ENCODE measurements around the gene TBC1D17. TPM values are rescaled to one million over a fixed set of nuclear protein-coding genes. Genes with fewer than 3 reads are reported as not detected.

Gene TBC1D17
- total RNA-seq: 15.8 TPM

- peak; percentile 81 for ATAC-seq
Measured at GRCh38 chr19:49877020-49877878, at the start of gene TBC1D17, which contains the start of gene AKT1S1. TSS of gene TBC1D17 (plus strand) at chr19:49877702. CDS start at chr19:49877724, 22 bp downstream. TSS of gene AKT1S1 (minus strand) at chr19:49877355. CDS start at chr19:49873295, 4,060 bp downstream.

GRCh38 chr19:49829200-49829599 is 48.3 kb upstream of the TBC1D17 start:
- no peak for ATAC-seq

- no peak for ATAC-seq
Measured at GRCh38 chr19:49829721-49830120, 47.8 kb upstream of the TBC1D17 start.

GRCh38 chr19:49830766-49831165 is 46.7 kb upstream of the TBC1D17 start:
- ATAC-seq: no peak

GRCh38 chr19:49831592-49831991 is 45.9 kb upstream of the TBC1D17 start:
- ATAC-seq: no peak

- ATAC-seq: no peak
Measured at GRCh38 chr19:49832556-49832955, 44.9 kb upstream of the TBC1D17 start.

- no peak for ATAC-seq
Measured at GRCh38 chr19:49833599-49833998, 43.9 kb upstream of the TBC1D17 start.

GRCh38 chr19:49835562-49835961 is 41.9 kb upstream of the TBC1D17 start:
- no peak for ATAC-seq

GRCh38 chr19:49836176-49837008 is 41.1 kb upstream of the TBC1D17 start:
- ATAC-seq: no peak

GRCh38 chr19:49837009-49837310 is 40.5 kb upstream of the TBC1D17 start:
- no peak for ATAC-seq

GRCh38 chr19:49837425-49837824 is 40.1 kb upstream of the TBC1D17 start:
- ATAC-seq: no peak

- ATAC-seq: no peak
Measured at GRCh38 chr19:49838885-49839588, 38.5 kb upstream of the TBC1D17 start.

GRCh38 chr19:49839713-49840112 is 37.8 kb upstream of the TBC1D17 start:
- no peak for ATAC-seq

GRCh38 chr19:49840321-49840720 is 37.2 kb upstream of the TBC1D17 start:
- no peak for ATAC-seq

- ATAC-seq: no peak
Measured at GRCh38 chr19:49840736-49841249, 36.7 kb upstream of the TBC1D17 start.

GRCh38 chr19:49843265-49843664 is 34.2 kb upstream of the TBC1D17 start:
- peak; percentile 28 for ATAC-seq

GRCh38 chr19:49844138-49845095 is 33.1 kb upstream of the TBC1D17 start:
- ATAC-seq: no peak

- ATAC-seq: no peak
Measured at GRCh38 chr19:49845414-49845813, 32.1 kb upstream of the TBC1D17 start.

- no peak for ATAC-seq
Measured at GRCh38 chr19:49846408-49846807, 31.1 kb upstream of the TBC1D17 start.

GRCh38 chr19:49847731-49848696 is 29.5 kb upstream of the TBC1D17 start:
- ATAC-seq: no peak
